ENCODE measurements around the gene TSSK1B.
"Not testable (repeated sequence)": the region's sequence is repeated elsewhere in the genome, so short reads cannot be mapped to it uniquely, and the experiment has no call there.

Gene TSSK1B, protein sequence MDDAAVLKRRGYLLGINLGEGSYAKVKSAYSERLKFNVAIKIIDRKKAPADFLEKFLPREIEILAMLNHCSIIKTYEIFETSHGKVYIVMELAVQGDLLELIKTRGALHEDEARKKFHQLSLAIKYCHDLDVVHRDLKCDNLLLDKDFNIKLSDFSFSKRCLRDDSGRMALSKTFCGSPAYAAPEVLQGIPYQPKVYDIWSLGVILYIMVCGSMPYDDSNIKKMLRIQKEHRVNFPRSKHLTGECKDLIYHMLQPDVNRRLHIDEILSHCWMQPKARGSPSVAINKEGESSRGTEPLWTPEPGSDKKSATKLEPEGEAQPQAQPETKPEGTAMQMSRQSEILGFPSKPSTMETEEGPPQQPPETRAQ

DNA sequence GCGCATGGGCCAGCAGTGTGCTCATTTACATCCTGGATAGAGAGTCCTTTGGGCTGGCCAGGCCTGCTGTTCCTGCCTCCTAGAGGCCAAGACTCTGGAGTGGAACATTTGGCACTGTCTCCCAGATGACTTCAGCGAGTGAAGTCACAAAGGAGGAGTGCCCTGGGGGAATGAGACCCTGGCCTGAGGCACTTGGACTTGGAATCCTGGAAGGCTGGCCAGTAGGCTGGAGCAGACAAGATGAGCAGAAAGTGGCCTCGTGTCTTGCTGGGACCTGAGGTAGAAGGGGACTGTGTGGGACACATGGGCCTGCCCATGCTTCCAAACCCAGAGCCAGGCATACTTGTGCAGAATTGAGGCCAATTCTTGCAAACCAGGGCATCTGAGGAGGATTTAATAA lies at the start of gene TSSK1B:
TSS of gene TSSK1B (minus strand) at position 101 of the 400 bp plus-strand sequence. CDS start 150 bp downstream, outside the sequence.
- no peak for DNase-seq (ENCODE audit: extremely low read depth, insufficient read length)
- TF ChIP-seq, protein P1, sequence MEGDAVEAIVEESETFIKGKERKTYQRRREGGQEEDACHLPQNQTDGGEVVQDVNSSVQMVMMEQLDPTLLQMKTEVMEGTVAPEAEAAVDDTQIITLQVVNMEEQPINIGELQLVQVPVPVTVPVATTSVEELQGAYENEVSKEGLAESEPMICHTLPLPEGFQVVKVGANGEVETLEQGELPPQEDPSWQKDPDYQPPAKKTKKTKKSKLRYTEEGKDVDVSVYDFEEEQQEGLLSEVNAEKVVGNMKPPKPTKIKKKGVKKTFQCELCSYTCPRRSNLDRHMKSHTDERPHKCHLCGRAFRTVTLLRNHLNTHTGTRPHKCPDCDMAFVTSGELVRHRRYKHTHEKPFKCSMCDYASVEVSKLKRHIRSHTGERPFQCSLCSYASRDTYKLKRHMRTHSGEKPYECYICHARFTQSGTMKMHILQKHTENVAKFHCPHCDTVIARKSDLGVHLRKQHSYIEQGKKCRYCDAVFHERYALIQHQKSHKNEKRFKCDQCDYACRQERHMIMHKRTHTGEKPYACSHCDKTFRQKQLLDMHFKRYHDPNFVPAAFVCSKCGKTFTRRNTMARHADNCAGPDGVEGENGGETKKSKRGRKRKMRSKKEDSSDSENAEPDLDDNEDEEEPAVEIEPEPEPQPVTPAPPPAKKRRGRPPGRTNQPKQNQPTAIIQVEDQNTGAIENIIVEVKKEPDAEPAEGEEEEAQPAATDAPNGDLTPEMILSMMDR (IDR thresholded peaks at IDR 0.05; ENCODE audit: insufficient read depth, low read length, poor library complexity, severe bottlenecking) = no peak
- Histone ChIP-seq H3K36me3 (ENCODE audit: control insufficient read depth, insufficient read depth, low read length) (no peaks in the 10 kb centered on the region), H3K27me3 (replicated peaks; ENCODE audit: control insufficient read depth, insufficient read depth, low read length) (no peaks in the 10 kb centered on the region; the same call in 1 of the 2 replicates), H3K4me3 (replicated peaks; ENCODE audit: low read depth, low read length) (no peak within 1 kb of the TSS)

DNA sequence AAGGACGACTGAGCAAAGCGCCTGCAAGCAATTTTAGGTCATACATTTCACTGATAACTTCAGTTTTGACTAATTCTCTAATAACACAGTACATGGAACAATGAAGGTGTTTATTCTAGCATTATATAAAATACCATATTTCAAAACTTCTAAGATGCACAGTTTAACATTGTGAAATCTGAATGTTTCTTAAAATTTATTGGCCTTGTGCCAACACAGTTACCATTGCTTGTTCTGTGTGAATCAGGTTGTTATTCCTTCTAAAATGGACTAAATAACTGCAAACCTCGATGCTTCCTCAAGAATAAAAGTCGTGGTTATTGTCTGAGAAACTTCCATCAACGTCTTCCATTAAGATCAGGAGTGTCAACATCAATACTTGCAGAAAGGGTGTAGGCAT lies 45.5 kb upstream of the TSSK1B start:
- H3K4me3 ChIP-seq (replicated peaks; ENCODE audit: low read depth, low read length) = no peak overlapping the region
- DNase-seq (ENCODE audit: extremely low read depth, insufficient read length) = no peak
- no peaks in the 10 kb centered on the region for H3K27me3 ChIP-seq (replicated peaks; ENCODE audit: control insufficient read depth, insufficient read depth, low read length)
- H3K36me3 ChIP-seq (ENCODE audit: control insufficient read depth, insufficient read depth, low read length) = no peaks in the 10 kb centered on the region
- TF ChIP-seq, protein P1 (IDR thresholded peaks at IDR 0.05; ENCODE audit: insufficient read depth, low read length, poor library complexity, severe bottlenecking) = no peak

DNA sequence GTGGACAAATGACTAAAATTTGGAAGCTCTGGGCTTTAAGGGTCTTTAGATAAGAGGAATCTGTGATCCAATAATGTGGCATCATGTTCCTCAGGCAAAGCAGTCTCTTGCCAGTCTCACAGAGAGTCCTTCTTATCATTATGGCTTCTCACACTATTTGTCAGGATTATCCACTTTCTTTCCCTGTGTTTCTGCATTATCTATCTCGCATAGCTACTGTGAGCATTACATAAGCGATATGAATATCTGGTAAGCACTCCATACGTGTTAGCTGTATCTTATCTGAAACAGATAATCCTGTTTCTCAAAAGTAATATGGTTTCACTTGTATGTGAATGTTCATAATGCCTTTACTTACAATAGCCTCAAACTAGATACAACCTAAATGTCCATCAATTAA lies 43.9 kb upstream of the TSSK1B start:
- TF ChIP-seq, protein P1 (IDR thresholded peaks at IDR 0.05; ENCODE audit: insufficient read depth, low read length, poor library complexity, severe bottlenecking) = no peak
- no peaks in the 10 kb centered on the region for H3K36me3 ChIP-seq (ENCODE audit: control insufficient read depth, insufficient read depth, low read length)
- no peak for DNase-seq (ENCODE audit: extremely low read depth, insufficient read length)
- H3K4me3 ChIP-seq (replicated peaks; ENCODE audit: low read depth, low read length) = no peak overlapping the region
- no peaks in the 10 kb centered on the region for H3K27me3 ChIP-seq (replicated peaks; ENCODE audit: control insufficient read depth, insufficient read depth, low read length)

DNA sequence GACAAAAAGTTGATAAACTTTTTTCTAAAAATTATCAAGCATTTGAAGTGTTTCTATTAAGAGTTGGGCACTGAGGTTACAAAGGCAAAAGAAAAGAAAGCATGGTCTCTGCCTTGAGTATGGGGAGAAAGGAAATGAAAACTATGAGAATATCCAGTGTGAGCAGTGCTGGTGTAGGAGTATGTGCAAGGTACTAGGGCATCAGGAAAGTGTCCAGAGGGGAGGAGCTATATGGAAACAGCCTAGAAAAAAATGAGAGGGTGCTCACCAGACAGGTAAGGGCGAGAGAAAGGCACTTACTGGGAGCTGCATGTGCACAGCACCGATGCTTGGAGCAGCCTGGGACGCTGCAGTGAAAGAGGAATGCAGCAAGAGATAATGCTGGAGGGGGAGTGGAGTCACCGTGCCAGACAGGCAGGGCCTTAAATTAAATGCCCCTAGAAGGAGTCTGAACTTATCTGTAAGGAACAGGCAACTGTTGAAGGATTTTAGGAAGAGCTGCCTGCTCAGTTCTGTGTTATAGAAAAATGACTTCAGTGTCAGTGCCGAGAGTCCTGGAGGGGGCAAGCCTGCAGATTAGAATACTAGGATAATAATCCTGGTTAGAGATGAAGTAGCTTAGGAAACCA lies 39.4 kb upstream of the TSSK1B start:
- no peaks in the 10 kb centered on the region for H3K36me3 ChIP-seq (ENCODE audit: control insufficient read depth, insufficient read depth, low read length)
- DNase-seq (ENCODE audit: extremely low read depth, insufficient read length) = no peak
- TF ChIP-seq, protein P1 (IDR thresholded peaks at IDR 0.05; ENCODE audit: insufficient read depth, low read length, poor library complexity, severe bottlenecking) = no peak
- no peak overlapping the region for H3K4me3 ChIP-seq (replicated peaks; ENCODE audit: low read depth, low read length)
- no peaks in the 10 kb centered on the region for H3K27me3 ChIP-seq (replicated peaks; ENCODE audit: control insufficient read depth, insufficient read depth, low read length)

DNA sequence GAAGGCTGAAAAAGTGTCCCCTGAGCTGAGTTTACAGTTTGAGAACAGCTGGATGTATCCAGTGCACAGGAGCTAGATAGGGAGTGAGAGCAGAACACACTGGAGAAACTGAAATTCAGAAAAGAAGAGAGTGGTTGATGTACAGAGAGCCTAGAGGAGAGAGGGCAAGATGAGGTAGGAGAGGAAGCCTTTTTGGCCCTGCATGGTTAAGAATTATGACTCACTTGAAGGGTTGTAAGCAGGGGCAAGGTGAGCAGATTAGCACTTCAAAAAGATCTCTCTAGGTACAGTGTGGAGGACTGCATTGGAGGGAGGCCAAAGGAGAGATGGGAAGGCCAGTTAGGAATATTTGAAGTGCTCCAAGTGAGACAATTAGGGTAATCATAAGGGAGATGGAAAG lies 28.2 kb upstream of the TSSK1B start:
- Histone ChIP-seq H3K4me3 (replicated peaks; ENCODE audit: low read depth, low read length) (no peak overlapping the region), H3K36me3 (ENCODE audit: control insufficient read depth, insufficient read depth, low read length) (no peaks in the 10 kb centered on the region), H3K27me3 (replicated peaks; ENCODE audit: control insufficient read depth, insufficient read depth, low read length) (no peaks in the 10 kb centered on the region)
- TF ChIP-seq, protein P1 (IDR thresholded peaks at IDR 0.05; ENCODE audit: insufficient read depth, low read length, poor library complexity, severe bottlenecking) = no peak
- DNase-seq (ENCODE audit: extremely low read depth, insufficient read length) = no peak

DNA sequence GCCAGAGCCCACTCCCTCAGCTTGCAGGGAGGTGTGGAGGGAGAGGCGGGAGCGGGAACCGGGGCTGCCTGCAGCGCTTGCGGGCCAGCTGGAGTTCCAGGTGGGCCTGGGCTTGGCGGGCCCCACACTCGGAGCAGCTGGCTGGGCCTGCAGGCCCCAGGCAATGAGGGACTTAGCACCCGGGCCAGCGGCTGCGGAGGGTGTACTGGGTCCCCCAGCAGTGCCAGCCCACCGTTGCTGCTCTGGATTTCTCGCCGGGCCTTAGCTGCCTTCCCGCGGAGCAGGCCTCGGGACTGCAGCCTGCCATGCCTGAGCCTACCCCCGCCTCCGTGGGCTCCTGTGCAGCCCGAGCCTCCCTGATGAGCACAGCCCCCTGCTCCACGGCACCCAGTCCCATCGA lies 22.3 kb upstream of the TSSK1B start:
- H3K27me3 ChIP-seq (replicated peaks; ENCODE audit: control insufficient read depth, insufficient read depth, low read length); H3K36me3 ChIP-seq (ENCODE audit: control insufficient read depth, insufficient read depth, low read length); H3K4me3 ChIP-seq (replicated peaks; ENCODE audit: low read depth, low read length); DNase-seq (ENCODE audit: extremely low read depth, insufficient read length): not testable (repeated sequence)
